Smooth muscle cell (in vitro differentiated cells): Measurements from ENCODE around the gene DUSP7. TPM values are rescaled to one million over a fixed set of nuclear protein-coding genes. Genes with fewer than 3 reads are reported as not detected.
A peak's percentile ranks its signal among the peaks of the same experiment; 100 is the strongest.

ENCODE experiments used
- DNase-seq: peaks from one replicate; lab custom pipeline; 2025; ENCODE audit not compliant: unreplicated experiment; lab: John Stamatoyannopoulos, UW
- H2AFZ ChIP-seq: fragments of 200-600 bp; sonication (generic); 2 replicates; pipeline ENCODE4 v1.6.0; 2016; ENCODE audit warnings: antibody characterized with exemption, low read depth, mild to moderate bottlenecking
- H3F3A ChIP-seq: fragments of 200-600 bp; sonication (generic); 2 replicates; pipeline ENCODE4 v1.6.0; 2017; ENCODE audit warnings: antibody characterized with exemption, low read depth
- H3K27ac ChIP-seq: fragments of 200-600 bp; sonication (generic); 2 replicates; pipeline ENCODE4 v1.5.1; 2016; ENCODE audit warnings: low read depth, mild to moderate bottlenecking
- H3K27me3 ChIP-seq: fragments of 200-600 bp; sonication (generic); 2 replicates; pipeline ENCODE4 v1.6.1; 2016; ENCODE audit warnings: low read depth, mild to moderate bottlenecking
- H3K36me3 ChIP-seq: fragments of 200-600 bp; sonication (generic); 2 replicates; pipeline ENCODE4 v1.5.1; 2016; ENCODE audit warnings: low read depth
- H3K4me1 ChIP-seq: fragments of 200-600 bp; sonication (generic); 2 replicates; pipeline ENCODE4 v1.5.1; 2016; ENCODE audit warnings: low read depth
- H3K4me2 ChIP-seq: fragments of 200-600 bp; sonication (generic); 2 replicates; pipeline ENCODE4 v1.6.0; 2016; ENCODE audit warnings: mild to moderate bottlenecking
- H3K4me3 ChIP-seq: fragments of 200-600 bp; sonication (generic); 2 replicates; pipeline ENCODE4 v1.5.1; 2016; ENCODE audit warnings: mild to moderate bottlenecking
- H3K79me2 ChIP-seq: fragments of 200-600 bp; sonication (generic); 2 replicates; pipeline ENCODE4 v1.6.0; 2016; ENCODE audit warnings: low read depth, mild to moderate bottlenecking
- H3K9ac ChIP-seq: fragments of 200-600 bp; sonication (generic); 2 replicates; pipeline ENCODE4 v1.6.0; 2016; ENCODE audit warnings: low read depth
- H3K9me3 ChIP-seq: fragments of 200-600 bp; sonication (generic); replicated peaks from 2 replicates; pipeline ENCODE4 v1.5.1; 2016; ENCODE audit warnings: low read depth
- H4K20me1 ChIP-seq: fragments of 200-600 bp; sonication (generic); 2 replicates; pipeline ENCODE4 v1.6.0; 2016; ENCODE audit warnings: low read depth
- CTCF ChIP-seq: fragments of 200-600 bp; sonication (generic); IDR thresholded peaks from 2 replicates; pipeline ENCODE4 v1.5.1; 2017; ENCODE audit warnings: borderline replicate concordance, mild to moderate bottlenecking, antibody characterized with exemption; ENCODE audit not compliant: insufficient read depth, poor library complexity, severe bottlenecking
- WGBS: methylation state at CpG from one replicate; pipeline ENCODE4 v1.1.7; 2016; ENCODE audit warnings: low lambda C conversion rate; 5-methylcytosine and 5-hydroxymethylcytosine counted together
- polyA plus RNA-seq: library from polyadenylated mRNA; unstranded; fragments of >200 nt; fragmentation: Nextera tagmentation; extraction: Ambion mirVana; gene quantifications from 2 replicates; pipeline ENCODE4 v1.2.1, GENCODE V29; 2016
- total RNA-seq: library from RNA; depleted of rRNA; stranded (reverse); fragments of >200 nt; gene quantifications from 2 replicates; pipeline ENCODE4 v1.2.3, GENCODE V29; 2014

The DUSP7 gene
- total and polyA plus RNA-seq, 2 experiments from 2014 or later: 12.4 to 26.8 TPM

GRCh38 chr3:52023860-52024764 lies 32.3 kb downstream of the DUSP7 start:
- Histone ChIP-seq H3K4me2 (no peak overlapping the region), H3K9me3 (no peaks in the 10 kb centered on the region), H4K20me1 (no peaks in the 10 kb centered on the region), H3K9ac (no peak overlapping the region), H3K4me1 (peaks cover 9% of the 10 kb centered on the region), H3K36me3 (no peaks in the 10 kb centered on the region), H3K27me3 (no peaks in the 10 kb centered on the region), H3K4me3 (no peak overlapping the region), H2AFZ (no peak overlapping the region), H3F3A (peaks cover 9% of the 10 kb centered on the region), H3K27ac (no peak overlapping the region), H3K79me2 (no peaks in the 10 kb centered on the region)
- 73% methylated on average over 8 of the region's 8 CpGs for WGBS
- TF ChIP-seq CTCF: no peak
- no peak for DNase-seq

- no peak overlapping the region for H2AFZ ChIP-seq
- H3K9me3 ChIP-seq: no peaks in the 10 kb centered on the region
- peak overlapping the region; percentile 59 for H3K4me2 ChIP-seq
- DNase-seq: no peak
- no peaks in the 10 kb centered on the region for H3K36me3 ChIP-seq
- peaks cover 9% of the 10 kb centered on the region for H3K4me1 ChIP-seq
- no peaks in the 10 kb centered on the region for H3K79me2 ChIP-seq
- no peaks in the 10 kb centered on the region for H3K27me3 ChIP-seq
- 91% methylated on average over 3 of the region's 3 CpGs for WGBS
- no peak overlapping the region for H3K4me3 ChIP-seq
- no peak overlapping the region for H3K9ac ChIP-seq
- TF ChIP-seq CTCF: no peak
- H4K20me1 ChIP-seq: no peaks in the 10 kb centered on the region
- H3F3A ChIP-seq: peaks cover 9% of the 10 kb centered on the region
- no peak overlapping the region for H3K27ac ChIP-seq
These were observed 33.1 kb downstream of the DUSP7 start for GRCh38 chr3:52023101-52023770.

- Histone ChIP-seq H3K79me2 (no peaks in the 10 kb centered on the region), H3K4me2 (peak overlapping the region; percentile 59), H3K9ac (no peak overlapping the region), H3F3A (peaks cover 9% of the 10 kb centered on the region), H3K4me3 (no peak overlapping the region), H3K27ac (peak overlapping the region; percentile 4), H4K20me1 (no peaks in the 10 kb centered on the region), H3K27me3 (no peaks in the 10 kb centered on the region), H3K36me3 (no peaks in the 10 kb centered on the region), H2AFZ (no peak overlapping the region), H3K4me1 (peaks cover 9% of the 10 kb centered on the region), H3K9me3 (no peaks in the 10 kb centered on the region)
- WGBS: 54% methylated on average over 19 of the region's 20 CpGs
- DNase-seq: no peak
- no peak for TF ChIP-seq CTCF
These were observed 33.9 kb downstream of the DUSP7 start for GRCh38 chr3:52022323-52023100.
